ENCODE measurements around the gene PDE6G.
"Not testable (repeated sequence)": the region's sequence is repeated elsewhere in the genome, so short reads cannot be mapped to it uniquely, and the experiment has no call there.

PDE6G gene

GRCh38 chr17:81681672-81682071 lies 25.3 kb upstream of the PDE6G start:
- TF ChIP-seq CTCF (conservative IDR thresholded peaks at IDR 0.05; ENCODE audit: low read depth, low read length), result no peak
- DNase-seq (ENCODE audit: low read depth), result no peak
- no peak overlapping the region for H3K4me3 ChIP-seq (ENCODE audit: low read length)

- H3K4me3 ChIP-seq (ENCODE audit: low read length), result no peak overlapping the region
- no peak for TF ChIP-seq CTCF (conservative IDR thresholded peaks at IDR 0.05; ENCODE audit: low read depth, low read length)
- DNase-seq (ENCODE audit: low read depth), result no peak
Observed at GRCh38 chr17:81680150-81680549, 23.8 kb upstream of the PDE6G start.

- no peak overlapping the region for H3K4me3 ChIP-seq (ENCODE audit: low read length)
- DNase-seq (ENCODE audit: low read depth), result no peak
- no peak for TF ChIP-seq CTCF (conservative IDR thresholded peaks at IDR 0.05; ENCODE audit: low read depth, low read length)
Observed at GRCh38 chr17:81676906-81677305, 20.6 kb upstream of the PDE6G start.

- DNase-seq (ENCODE audit: low read depth), result not testable (repeated sequence)
Observed at GRCh38 chr17:81675515-81676221, 19.3 kb upstream of the PDE6G start.

GRCh38 chr17:81673561-81674258 lies 17.4 kb upstream of the PDE6G start:
- no peak for TF ChIP-seq CTCF (conservative IDR thresholded peaks at IDR 0.05; ENCODE audit: low read depth, low read length)
- no peak for DNase-seq (ENCODE audit: low read depth)
- no peak overlapping the region for H3K4me3 ChIP-seq (ENCODE audit: low read length)

More at GRCh38 chr17:81675515-81676221, 19.3 kb upstream of the PDE6G start:
- not testable (repeated sequence) for H3K4me3 ChIP-seq (ENCODE audit: low read length)
- TF ChIP-seq CTCF (conservative IDR thresholded peaks at IDR 0.05; ENCODE audit: low read depth, low read length), result peak; percentile 47

GRCh38 chr17:81672954-81673353 lies 16.6 kb upstream of the PDE6G start:
- no peak for TF ChIP-seq CTCF (conservative IDR thresholded peaks at IDR 0.05; ENCODE audit: low read depth, low read length)
- DNase-seq (ENCODE audit: low read depth), result no peak
- H3K4me3 ChIP-seq (ENCODE audit: low read length), result no peak overlapping the region

GRCh38 chr17:81672504-81672903 lies 16.2 kb upstream of the PDE6G start:
- no peak for TF ChIP-seq CTCF (conservative IDR thresholded peaks at IDR 0.05; ENCODE audit: low read depth, low read length)
- no peak for DNase-seq (ENCODE audit: low read depth)
- H3K4me3 ChIP-seq (ENCODE audit: low read length), result no peak overlapping the region
